ENCODE measurements around the gene SOBP.

The SOBP gene

GRCh38 chr6:107606407-107606806 lies 116.5 kb downstream of the SOBP start:
- TF ChIP-seq ZFP3 (CRISPR knock-in tag; IDR thresholded peaks at IDR 0.05), result no peak
- TF ChIP-seq, protein P1, sequence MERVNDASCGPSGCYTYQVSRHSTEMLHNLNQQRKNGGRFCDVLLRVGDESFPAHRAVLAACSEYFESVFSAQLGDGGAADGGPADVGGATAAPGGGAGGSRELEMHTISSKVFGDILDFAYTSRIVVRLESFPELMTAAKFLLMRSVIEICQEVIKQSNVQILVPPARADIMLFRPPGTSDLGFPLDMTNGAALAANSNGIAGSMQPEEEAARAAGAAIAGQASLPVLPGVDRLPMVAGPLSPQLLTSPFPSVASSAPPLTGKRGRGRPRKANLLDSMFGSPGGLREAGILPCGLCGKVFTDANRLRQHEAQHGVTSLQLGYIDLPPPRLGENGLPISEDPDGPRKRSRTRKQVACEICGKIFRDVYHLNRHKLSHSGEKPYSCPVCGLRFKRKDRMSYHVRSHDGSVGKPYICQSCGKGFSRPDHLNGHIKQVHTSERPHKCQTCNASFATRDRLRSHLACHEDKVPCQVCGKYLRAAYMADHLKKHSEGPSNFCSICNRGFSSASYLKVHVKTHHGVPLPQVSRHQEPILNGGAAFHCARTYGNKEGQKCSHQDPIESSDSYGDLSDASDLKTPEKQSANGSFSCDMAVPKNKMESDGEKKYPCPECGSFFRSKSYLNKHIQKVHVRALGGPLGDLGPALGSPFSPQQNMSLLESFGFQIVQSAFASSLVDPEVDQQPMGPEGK (CRISPR knock-in tag; IDR thresholded peaks at IDR 0.05; ENCODE audit: borderline replicate concordance), result no peak
- no peak for TF ChIP-seq CREB5 (CRISPR knock-in tag; IDR thresholded peaks at IDR 0.05; ENCODE audit: low read depth)
- no peak for TF ChIP-seq ESRRG (CRISPR knock-in tag; IDR thresholded peaks at IDR 0.05)
- no peak for TF ChIP-seq ZNF8 (CRISPR knock-in tag; IDR thresholded peaks at IDR 0.05)
- TF ChIP-seq ARNTL (CRISPR knock-in tag; IDR thresholded peaks at IDR 0.05; ENCODE audit: borderline replicate concordance, low read depth), result no peak
- no peak for TF ChIP-seq GLIS3 (CRISPR knock-in tag; IDR thresholded peaks at IDR 0.05)
- TF ChIP-seq ISL1 (CRISPR knock-in tag; IDR thresholded peaks at IDR 0.05), result no peak
- no peak for TF ChIP-seq SNAI2 (CRISPR knock-in tag; IDR thresholded peaks at IDR 0.05)
- ATAC-seq, result no peak

- no peak for TF ChIP-seq OSR1 (CRISPR knock-in tag; IDR thresholded peaks at IDR 0.05)
- TF ChIP-seq, protein P2, sequence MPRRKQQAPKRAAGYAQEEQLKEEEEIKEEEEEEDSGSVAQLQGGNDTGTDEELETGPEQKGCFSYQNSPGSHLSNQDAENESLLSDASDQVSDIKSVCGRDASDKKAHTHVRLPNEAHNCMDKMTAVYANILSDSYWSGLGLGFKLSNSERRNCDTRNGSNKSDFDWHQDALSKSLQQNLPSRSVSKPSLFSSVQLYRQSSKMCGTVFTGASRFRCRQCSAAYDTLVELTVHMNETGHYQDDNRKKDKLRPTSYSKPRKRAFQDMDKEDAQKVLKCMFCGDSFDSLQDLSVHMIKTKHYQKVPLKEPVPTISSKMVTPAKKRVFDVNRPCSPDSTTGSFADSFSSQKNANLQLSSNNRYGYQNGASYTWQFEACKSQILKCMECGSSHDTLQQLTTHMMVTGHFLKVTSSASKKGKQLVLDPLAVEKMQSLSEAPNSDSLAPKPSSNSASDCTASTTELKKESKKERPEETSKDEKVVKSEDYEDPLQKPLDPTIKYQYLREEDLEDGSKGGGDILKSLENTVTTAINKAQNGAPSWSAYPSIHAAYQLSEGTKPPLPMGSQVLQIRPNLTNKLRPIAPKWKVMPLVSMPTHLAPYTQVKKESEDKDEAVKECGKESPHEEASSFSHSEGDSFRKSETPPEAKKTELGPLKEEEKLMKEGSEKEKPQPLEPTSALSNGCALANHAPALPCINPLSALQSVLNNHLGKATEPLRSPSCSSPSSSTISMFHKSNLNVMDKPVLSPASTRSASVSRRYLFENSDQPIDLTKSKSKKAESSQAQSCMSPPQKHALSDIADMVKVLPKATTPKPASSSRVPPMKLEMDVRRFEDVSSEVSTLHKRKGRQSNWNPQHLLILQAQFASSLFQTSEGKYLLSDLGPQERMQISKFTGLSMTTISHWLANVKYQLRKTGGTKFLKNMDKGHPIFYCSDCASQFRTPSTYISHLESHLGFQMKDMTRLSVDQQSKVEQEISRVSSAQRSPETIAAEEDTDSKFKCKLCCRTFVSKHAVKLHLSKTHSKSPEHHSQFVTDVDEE (CRISPR knock-in tag; IDR thresholded peaks at IDR 0.05), result no peak
- no peak for TF ChIP-seq ZNF70 (CRISPR knock-in tag; IDR thresholded peaks at IDR 0.05)
- no peak for TF ChIP-seq RARB (CRISPR knock-in tag; IDR thresholded peaks at IDR 0.05)
- no peak for TF ChIP-seq CREB5 (CRISPR knock-in tag; IDR thresholded peaks at IDR 0.05; ENCODE audit: low read depth)
- no peak for TF ChIP-seq ZNF565 (CRISPR knock-in tag; conservative IDR thresholded peaks at IDR 0.05; ENCODE audit: low read depth)
- TF ChIP-seq ZFP3 (CRISPR knock-in tag; IDR thresholded peaks at IDR 0.05), result no peak
- TF ChIP-seq ZFP30 (CRISPR knock-in tag; IDR thresholded peaks at IDR 0.05), result no peak
- TF ChIP-seq, protein P3, sequence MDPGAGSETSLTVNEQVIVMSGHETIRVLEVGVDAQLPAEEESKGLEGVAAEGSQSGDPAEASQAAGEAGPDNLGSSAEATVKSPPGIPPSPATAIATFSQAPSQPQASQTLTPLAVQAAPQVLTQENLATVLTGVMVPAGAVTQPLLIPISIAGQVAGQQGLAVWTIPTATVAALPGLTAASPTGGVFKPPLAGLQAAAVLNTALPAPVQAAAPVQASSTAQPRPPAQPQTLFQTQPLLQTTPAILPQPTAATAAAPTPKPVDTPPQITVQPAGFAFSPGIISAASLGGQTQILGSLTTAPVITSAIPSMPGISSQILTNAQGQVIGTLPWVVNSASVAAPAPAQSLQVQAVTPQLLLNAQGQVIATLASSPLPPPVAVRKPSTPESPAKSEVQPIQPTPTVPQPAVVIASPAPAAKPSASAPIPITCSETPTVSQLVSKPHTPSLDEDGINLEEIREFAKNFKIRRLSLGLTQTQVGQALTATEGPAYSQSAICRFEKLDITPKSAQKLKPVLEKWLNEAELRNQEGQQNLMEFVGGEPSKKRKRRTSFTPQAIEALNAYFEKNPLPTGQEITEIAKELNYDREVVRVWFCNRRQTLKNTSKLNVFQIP (CRISPR knock-in tag; IDR thresholded peaks at IDR 0.05; ENCODE audit: borderline replicate concordance, low read depth), result no peak
- TF ChIP-seq CSDC2 (CRISPR knock-in tag; IDR thresholded peaks at IDR 0.05), result no peak
- no peak for TF ChIP-seq BACH2 (CRISPR knock-in tag; IDR thresholded peaks at IDR 0.05; ENCODE audit: borderline replicate concordance)
- no peak for TF ChIP-seq ZNF8 (CRISPR knock-in tag; IDR thresholded peaks at IDR 0.05)
- ATAC-seq, result no peak
These were observed 117.2 kb downstream of the SOBP start for GRCh38 chr6:107607116-107607515.

DNA sequence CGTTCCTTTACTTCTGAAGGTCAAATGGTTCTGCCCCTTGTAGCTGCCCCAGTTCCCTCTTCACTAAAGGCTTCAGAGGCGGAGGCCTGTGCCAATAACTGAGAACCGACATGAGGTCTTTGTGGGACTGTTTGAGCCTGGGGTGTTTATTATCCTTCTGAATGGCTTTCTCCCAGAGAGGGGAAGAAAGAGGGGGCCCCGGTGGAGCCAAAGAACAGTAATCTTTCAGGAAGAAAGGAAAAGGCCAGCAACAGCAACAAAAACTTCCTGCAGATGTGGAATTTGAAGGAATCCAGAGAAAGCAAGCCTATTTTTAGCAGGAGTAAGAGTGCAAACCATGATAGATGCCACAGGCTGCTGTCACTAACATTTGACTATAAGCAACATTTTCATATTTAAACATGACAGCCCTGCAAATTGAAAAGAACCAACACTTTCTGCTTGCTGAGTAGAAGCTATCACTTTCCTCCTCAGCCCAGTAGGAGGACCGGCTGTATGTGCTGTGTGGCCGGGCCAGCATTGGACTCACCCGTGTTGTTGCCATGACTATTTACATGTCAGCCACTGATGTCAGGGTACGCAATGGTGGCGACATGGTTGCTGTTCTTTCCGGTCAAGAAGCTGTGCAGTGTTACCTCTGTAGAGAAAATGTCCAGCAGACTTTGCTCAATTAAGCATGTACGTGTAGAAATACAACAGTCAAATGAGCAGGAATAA lies 121.3 kb downstream of the SOBP start:
- ATAC-seq, result no peak
- TF ChIP-seq PPARA (CRISPR knock-in tag; IDR thresholded peaks at IDR 0.05; ENCODE audit: borderline replicate concordance) (no peak), ISL1 (CRISPR knock-in tag; IDR thresholded peaks at IDR 0.05) (no peak), OSR1 (CRISPR knock-in tag; IDR thresholded peaks at IDR 0.05) (no peak), GLIS3 (CRISPR knock-in tag; IDR thresholded peaks at IDR 0.05) (no peak), ZNF70 (CRISPR knock-in tag; IDR thresholded peaks at IDR 0.05) (no peak), CSRNP3 (CRISPR knock-in tag; IDR thresholded peaks at IDR 0.05) (no peak), ZFP3 (CRISPR knock-in tag; IDR thresholded peaks at IDR 0.05) (no peak), ESRRG (CRISPR knock-in tag; IDR thresholded peaks at IDR 0.05) (no peak), TOX (CRISPR knock-in tag; IDR thresholded peaks at IDR 0.05; ENCODE audit: borderline replicate concordance) (no peak), RARB (CRISPR knock-in tag; IDR thresholded peaks at IDR 0.05) (no peak), SNAI2 (CRISPR knock-in tag; IDR thresholded peaks at IDR 0.05) (no peak), ZNF565 (CRISPR knock-in tag; conservative IDR thresholded peaks at IDR 0.05; ENCODE audit: low read depth) (no peak), BACH2 (CRISPR knock-in tag; IDR thresholded peaks at IDR 0.05; ENCODE audit: borderline replicate concordance) (no peak)
- TF ChIP-seq, protein P1 (CRISPR knock-in tag; IDR thresholded peaks at IDR 0.05; ENCODE audit: borderline replicate concordance), result no peak

Measured in SK-N-SH treated with all-trans-retinoic acid at 6 μM for 48 hours (cell line).